GM12891 (cell line): Measurements from ENCODE around the gene PIK3CD.

Source experiments
- POLR2A ChIP-seq: IDR thresholded peaks from 2 replicates; pipeline ENCODE4 v1.6.1; 2011; ENCODE audit warnings: low read depth, low read length, control low read depth
- POLR2AphosphoS5 ChIP-seq: IDR thresholded peaks from 2 replicates; pipeline ENCODE4 v1.6.1; 2011; ENCODE audit warnings: low read depth, low read length, control low read depth

GRCh38 chr1:9737671-9738070, 86.1 kb downstream of the PIK3CD start:
- TF ChIP-seq POLR2A (no peak), POLR2AphosphoS5 (no peak)
